ENCODE results near the gene BCAP31. TPM values are rescaled to one million over a fixed set of nuclear protein-coding genes. Genes with fewer than 3 reads are reported as not detected.

BCAP31 gene
- total RNA-seq, 1 experiment from 2014 or later = 138 TPM

GRCh38 chrX:153650959-153651358, 73.2 kb downstream of the BCAP31 start:
- no peak for DNase-seq (ENCODE audit: low read depth)

Other genes with a start within 250 kb of the BCAP31 start
- gene BGN, start 229.4 kb downstream of the BCAP31 start, total RNA-seq (2014; rRNA removed) = not detected in 2 replicates
- gene ATP2B3, start 206.7 kb downstream of the BCAP31 start, total RNA-seq (2014; rRNA removed) = not detected in 2 replicates
- 35.3 and 40.1 TPM in 2 replicates for gene CCNQ, start 125.2 kb downstream of the BCAP31 start, total RNA-seq (2014; rRNA removed)
- not detected in 2 replicates for gene DUSP9, start 77.2 kb downstream of the BCAP31 start, total RNA-seq (2014; rRNA removed)
- gene PNCK, start 50.6 kb downstream of the BCAP31 start, total RNA-seq (2014; rRNA removed) = 0.19 TPM in 1 of 2 replicates, not detected in the other
- 10.2 and 13.7 TPM in 2 replicates for gene SLC6A8, start 36.5 kb downstream of the BCAP31 start, total RNA-seq (2014; rRNA removed)
- gene ABCD1, start 469 bp upstream of the BCAP31 start, total RNA-seq (2014; rRNA removed) = 25.8 and 30.5 TPM in 2 replicates
- gene PLXNB3, start 39.9 kb upstream of the BCAP31 start, total RNA-seq (2014; rRNA removed) = 5.0 and 9.7 TPM in 2 replicates
- gene SRPK3, start 56.7 kb upstream of the BCAP31 start, total RNA-seq (2014; rRNA removed) = 0.45 and 1.3 TPM in 2 replicates
- 83.6 and 86.6 TPM in 2 replicates for gene IDH3G, start 70.0 kb upstream of the BCAP31 start, total RNA-seq (2014; rRNA removed)
- 201 and 222 TPM in 2 replicates for gene SSR4, start 70.3 kb upstream of the BCAP31 start, total RNA-seq (2014; rRNA removed)
- gene PDZD4, start 106.2 kb upstream of the BCAP31 start, total RNA-seq (2014; rRNA removed) = 1.2 and 1.7 TPM in 2 replicates
- 0.29 and 2.1 TPM in 2 replicates for gene L1CAM, start 161.8 kb upstream of the BCAP31 start, total RNA-seq (2014; rRNA removed)
- gene AVPR2, start 180.3 kb upstream of the BCAP31 start, total RNA-seq (2014; rRNA removed) = not detected in 2 replicates
- 4.1 and 15.2 TPM in 2 replicates for gene ARHGAP4, start 201.9 kb upstream of the BCAP31 start, total RNA-seq (2014; rRNA removed)
- 160 and 164 TPM in 2 replicates for gene NAA10, start 210.7 kb upstream of the BCAP31 start, total RNA-seq (2014; rRNA removed)
- gene RENBP, start 220.3 kb upstream of the BCAP31 start, total RNA-seq (2014; rRNA removed) = 0.40 TPM in 1 of 2 replicates, not detected in the other
- gene HCFC1, start 247.4 kb upstream of the BCAP31 start, total RNA-seq (2014; rRNA removed) = 36.8 and 37.4 TPM in 2 replicates
- gene TMEM187, start 248.4 kb upstream of the BCAP31 start, total RNA-seq (2014; rRNA removed) = 8.9 and 9.0 TPM in 2 replicates

All from LHCN-M2 (cell line).